Endothelial cell of umbilical vein (primary cell): Measurements from ENCODE around the gene HOXB5. TPM values are rescaled to one million over a fixed set of nuclear protein-coding genes. Genes with fewer than 3 reads are reported as not detected.

Experiments used
- BruUV-seq: library from RNA; stranded (reverse); fragments of 400-500 nt; replicated peaks from 2 replicates; lab custom pipeline; 2021; lab: Mats Ljungman, UMichigan
- CTCF ChIA-PET: fragments of 300-600, 350-600 bp; sonication (Branson Sonifier 250); formaldehyde crosslinking; loops from one replicate; lab custom pipeline; 2021; ENCODE audit warnings: antibody characterized with exemption, inconsistent platforms; lab: Charles Lee
- POLR2A ChIA-PET: fragments of 300-600, 350-600 bp; sonication (Branson Sonifier 250); formaldehyde crosslinking; loops from one replicate; lab custom pipeline; 2021; ENCODE audit warnings: antibody characterized with exemption, inconsistent platforms; lab: Charles Lee
- DNase-seq: peaks from one replicate; pipeline ENCODE4 v3.0.0-alpha.2; 2011; ENCODE audit warnings: low read depth, low spot score
- FAIRE-seq: peaks from 2 replicates; lab custom pipeline; 2011; peaks lifted over from hg19 to GRCh38; lab: Jason Lieb, UNC
- H2AFZ ChIP-seq: 2 replicates; pipeline ENCODE4 v1.6.0; 2012; ENCODE audit warnings: low read depth, low read length, control low read depth, inconsistent platforms
- H3K27ac ChIP-seq: 2 replicates; pipeline ENCODE4 v1.5.1; 2011; ENCODE audit warnings: low read depth, mild to moderate bottlenecking, control low read depth, low read length, moderate library complexity; ENCODE audit not compliant: insufficient read depth
- H3K27me3 ChIP-seq, 2 experiments: 2 replicates each; pipeline versions ENCODE4 v1.6.0 to v1.6.1; 2011; ENCODE audit warnings: low read length in 2 of 2, mixed read lengths in 1 of 2; ENCODE audit not compliant: control insufficient read depth in 2 of 2, insufficient read depth in 2 of 2
- H3K36me3 ChIP-seq, 2 experiments: 2 replicates in 1 of 2; 3 replicates in 1 of 2; pipeline ENCODE4 v1.5.1; 2011; ENCODE audit warnings: low read length in 2 of 2, mild to moderate bottlenecking in 1 of 2, moderate library complexity in 1 of 2; ENCODE audit not compliant: control insufficient read depth in 2 of 2, insufficient read depth in 2 of 2; ENCODE audit errors: extremely low read depth in 1 of 2
- H3K4me1 ChIP-seq: 3 replicates; pipeline ENCODE4 v1.5.1; 2011; ENCODE audit warnings: mild to moderate bottlenecking, low read length; ENCODE audit not compliant: control insufficient read depth, insufficient read depth; ENCODE audit errors: extremely low read depth
- H3K4me2 ChIP-seq: 2 replicates; pipeline ENCODE4 v1.6.1; 2011; ENCODE audit warnings: low read length, control low read depth, mixed read lengths; ENCODE audit not compliant: insufficient read depth
- H3K4me3 ChIP-seq, 3 experiments: fragments of 200-600 bp in 1 of 3; sonication (generic), shearing (Covaris generic) in 1 of 3; replicated peaks in 1 of 3; 2 replicates each; pipeline ENCODE4 v1.5.1; 2011 to 2016; ENCODE audit warnings: control low read depth in 3 of 3, low read length in 3 of 3, mild to moderate bottlenecking in 2 of 3, inconsistent platforms in 1 of 3, low read depth in 1 of 3, moderate library complexity in 1 of 3; ENCODE audit not compliant: insufficient read depth in 1 of 3
- H3K79me2 ChIP-seq: 2 replicates; pipeline ENCODE4 v1.6.0; 2012; ENCODE audit warnings: low read length, inconsistent platforms; ENCODE audit not compliant: control insufficient read depth, insufficient read depth
- H3K9ac ChIP-seq: replicated peaks from 2 replicates; pipeline ENCODE3; 2011; ENCODE audit warnings: low read length, control low read depth; ENCODE audit not compliant: insufficient read depth; ENCODE audit errors: extremely low read depth
- H3K9me1 ChIP-seq: replicated peaks from 3 replicates; pipeline ENCODE4 v1.6.0; 2011; ENCODE audit warnings: mild to moderate bottlenecking, low read length; ENCODE audit not compliant: control insufficient read depth, insufficient read depth; ENCODE audit errors: extremely low read depth
- H3K9me3 ChIP-seq: replicated peaks from 2 replicates; pipeline ENCODE4 v1.5.1; 2012; ENCODE audit warnings: low read length, inconsistent platforms; ENCODE audit not compliant: control insufficient read depth, insufficient read depth
- H4K20me1 ChIP-seq: replicated peaks from 2 replicates; pipeline ENCODE3; 2011; ENCODE audit warnings: mild to moderate bottlenecking, low read length; ENCODE audit not compliant: control insufficient read depth, insufficient read depth; ENCODE audit errors: extremely low read depth
- EZH2 ChIP-seq: IDR thresholded peaks from 2 replicates; pipeline ENCODE4 v1.6.1; 2012; ENCODE audit warnings: borderline replicate concordance, low read depth, mild to moderate bottlenecking, moderate library complexity, low read length, inconsistent platforms; ENCODE audit not compliant: severe bottlenecking
- FOS ChIP-seq: IDR thresholded peaks from 2 replicates; pipeline ENCODE4 v1.6.1; 2011; ENCODE audit warnings: mild to moderate bottlenecking, low read length, moderate library complexity, borderline replicate concordance; ENCODE audit not compliant: insufficient read depth
- GATA2 ChIP-seq: IDR thresholded peaks from 2 replicates; pipeline ENCODE4 v1.7.0; 2011; ENCODE audit warnings: low read depth, mild to moderate bottlenecking, moderate library complexity, mixed read lengths, low read length; ENCODE audit not compliant: insufficient read length, insufficient read depth
- JUN ChIP-seq: IDR thresholded peaks from 2 replicates; pipeline ENCODE4 v1.6.1; 2011; ENCODE audit warnings: borderline replicate concordance, low read depth; ENCODE audit not compliant: insufficient read length, insufficient read depth
- MYC ChIP-seq: IDR thresholded peaks from one replicate; pipeline ENCODE4 v1.6.1; 2011; ENCODE audit warnings: mild to moderate bottlenecking, low read depth, low read length
- POLR2A ChIP-seq: IDR thresholded peaks from 2 replicates; pipeline ENCODE4 v1.6.1; 2012; ENCODE audit warnings: low read depth, mild to moderate bottlenecking, control low read depth, low read length
- POLR2AphosphoS5 ChIP-seq: IDR thresholded peaks from 2 replicates; pipeline ENCODE4 v1.6.1; 2012; ENCODE audit warnings: low read depth, mild to moderate bottlenecking, control low read depth, low read length, moderate library complexity; ENCODE audit not compliant: insufficient read depth
- dilution Hi-C: fragments of 300-500 bp; cut with MboI; formaldehyde crosslinking; loops from one replicate; pipeline ENCODE4 v1.15.0; 2019; ENCODE audit warnings: low sequenced_read_pairs; ENCODE audit not compliant: extremely low pct_ligation_motif_present
- intact Hi-C: fragments of 100-400 bp; cut with micrococcal nuclease; formaldehyde crosslinking; loops from one replicate; pipeline ENCODE4 v1.10.0; 2022
- polyA plus RNA-seq, 4 experiments: library from polyadenylated mRNA; depleted of rRNA in 3 of 4; stranded (reverse) in 3 of 4; unstranded in 1 of 4; fragments of >200 nt; gene quantifications; 2 replicates each; pipeline versions ENCODE4 v1.2.1 to v1.2.3, GENCODE V29; 2011 to 2012; ENCODE audit warnings: missing spikeins in 1 of 4
- total RNA-seq: library from RNA; stranded (reverse); gene quantifications from 2 replicates; pipeline ENCODE4 v1.2.3, GENCODE V29; 2021
- TF ChIP-seq, protein P1 (sequence below), 2 donors: IDR thresholded peaks; 1 replicate in 1 of 2; 2 replicates in 1 of 2; pipeline ENCODE4 v1.5.1; 2011; ENCODE audit warnings: low read length in 2 of 2, mild to moderate bottlenecking in 2 of 2, moderate library complexity in 2 of 2, control low read depth in 1 of 2, inconsistent platforms in 1 of 2, low read depth in 1 of 2; ENCODE audit not compliant: insufficient read depth in 1 of 2; ENCODE audit errors: extremely low read depth in 1 of 2
- TF ChIP-seq, protein P2 (sequence below): IDR thresholded peaks from 2 replicates; pipeline ENCODE4 v1.6.1; 2011; ENCODE audit not compliant: insufficient read depth, insufficient read length

Gene HOXB5
- total and polyA plus RNA-seq, 2 donors (not counting 3 experiments of a cell fraction or from before 2014, with no cell fraction given), result 2.0 to 8.5 TPM

DNA sequence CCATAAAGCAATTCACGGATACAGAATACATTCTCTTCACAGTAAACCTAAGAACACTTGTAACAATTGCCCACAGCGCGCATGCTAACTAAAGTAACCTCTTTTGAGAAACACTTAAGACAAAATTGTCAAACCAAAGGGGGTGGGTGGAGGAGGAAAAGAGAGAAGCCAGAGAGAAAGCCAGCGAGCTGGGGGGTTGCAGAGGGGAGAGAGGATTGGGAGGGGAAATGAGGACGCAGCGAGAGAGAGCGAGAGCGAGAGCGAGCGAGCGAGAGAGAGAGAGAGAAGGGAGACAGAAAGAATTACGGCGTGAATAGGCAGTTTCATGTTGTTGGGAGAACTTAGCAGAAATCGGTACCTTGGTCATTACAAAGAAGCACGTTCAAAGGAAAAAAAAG lies 18.9 kb upstream of the HOXB5 start:
- no peaks in the 10 kb centered on the region for H3K9me1 ChIP-seq
- H2AFZ ChIP-seq, result peak overlapping the region; percentile 92
- TF ChIP-seq, protein P1, sequence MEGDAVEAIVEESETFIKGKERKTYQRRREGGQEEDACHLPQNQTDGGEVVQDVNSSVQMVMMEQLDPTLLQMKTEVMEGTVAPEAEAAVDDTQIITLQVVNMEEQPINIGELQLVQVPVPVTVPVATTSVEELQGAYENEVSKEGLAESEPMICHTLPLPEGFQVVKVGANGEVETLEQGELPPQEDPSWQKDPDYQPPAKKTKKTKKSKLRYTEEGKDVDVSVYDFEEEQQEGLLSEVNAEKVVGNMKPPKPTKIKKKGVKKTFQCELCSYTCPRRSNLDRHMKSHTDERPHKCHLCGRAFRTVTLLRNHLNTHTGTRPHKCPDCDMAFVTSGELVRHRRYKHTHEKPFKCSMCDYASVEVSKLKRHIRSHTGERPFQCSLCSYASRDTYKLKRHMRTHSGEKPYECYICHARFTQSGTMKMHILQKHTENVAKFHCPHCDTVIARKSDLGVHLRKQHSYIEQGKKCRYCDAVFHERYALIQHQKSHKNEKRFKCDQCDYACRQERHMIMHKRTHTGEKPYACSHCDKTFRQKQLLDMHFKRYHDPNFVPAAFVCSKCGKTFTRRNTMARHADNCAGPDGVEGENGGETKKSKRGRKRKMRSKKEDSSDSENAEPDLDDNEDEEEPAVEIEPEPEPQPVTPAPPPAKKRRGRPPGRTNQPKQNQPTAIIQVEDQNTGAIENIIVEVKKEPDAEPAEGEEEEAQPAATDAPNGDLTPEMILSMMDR (IDR thresholded peaks at IDR 0.05; ENCODE audit: extremely low read depth in 1 of 2, insufficient read depth in 1 of 2, low read depth in 1 of 2, low read length in 2 of 2), result no peak
- no peak for TF ChIP-seq POLR2AphosphoS5
- no peak for TF ChIP-seq POLR2A
- no peak for TF ChIP-seq EZH2
- TF ChIP-seq JUN, result no peak
- no peak for TF ChIP-seq FOS
- TF ChIP-seq, protein P2, sequence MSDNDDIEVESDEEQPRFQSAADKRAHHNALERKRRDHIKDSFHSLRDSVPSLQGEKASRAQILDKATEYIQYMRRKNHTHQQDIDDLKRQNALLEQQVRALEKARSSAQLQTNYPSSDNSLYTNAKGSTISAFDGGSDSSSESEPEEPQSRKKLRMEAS, result no peak
- no peak for TF ChIP-seq GATA2
- TF ChIP-seq MYC, result no peak
- BruUV-seq, result no TSS peak
- no peaks in the 10 kb centered on the region for H4K20me1 ChIP-seq
- dilution Hi-C loops (no loop called here), intact Hi-C loops (loop anchor here (1.0 kb wide), 1 partner anchor 8 kb away; the partner anchor contains the start of gene HOXB6)
- peak; percentile 79 for FAIRE-seq
- peaks cover 19% of the 10 kb centered on the region for H3K79me2 ChIP-seq
- H3K9ac ChIP-seq, result peak overlapping the region; percentile 49
- H3K4me1 ChIP-seq, result peaks cover 32% of the 10 kb centered on the region
- H3K27ac ChIP-seq, result peak overlapping the region; percentile 31
- no peaks in the 10 kb centered on the region for H3K36me3 ChIP-seq
- CTCF ChIA-PET, result interaction anchor here (0.6 to 4.9 kb wide), 25 partner anchors 10 to 600 kb away, joined by 3 to 26 read pairs (median 5); partner anchors contain the start of genes HOXB5 and HOXB9
- peak; percentile 68 for DNase-seq
- POLR2A ChIA-PET, result interaction anchor here (1.4 kb wide), 1 partner anchor 14 kb away, joined by 4 read pairs; no protein-coding TSS in a partner anchor
- peaks cover 22 to 29% of the 10 kb centered on the region in 2 experiments for H3K27me3 ChIP-seq
- H3K4me2 ChIP-seq, result peak overlapping the region; percentile 85
- peak overlapping the region; percentile 52 to 86 (median 80) for H3K4me3 ChIP-seq
- no peaks in the 10 kb centered on the region for H3K9me3 ChIP-seq
